ENCODE results near the gene MAP3K12. TPM values are rescaled to one million over a fixed set of nuclear protein-coding genes. Genes with fewer than 3 reads are reported as not detected.

The MAP3K12 gene
- total and polyA plus RNA-seq, 2 experiments from 2014 or later: 6.6 to 17.9 TPM

- Mint-ChIP-seq H3K36me3 (ENCODE audit: low read depth) (no peaks in the 10 kb centered on the region; the same call in 2 of the 3 replicates), H3K9me3 (no peaks in the 10 kb centered on the region), H3K27ac (no peak overlapping the region), H3K4me1 (peaks cover 12% of the 10 kb centered on the region), H3K4me3 (no peak overlapping the region), H3K27me3 (ENCODE audit: insufficient read depth, low read depth, poor library complexity) (peaks cover 1% of the 10 kb centered on the region)
- H3K4me2 ChIP-seq: no peak overlapping the region
- ATAC-seq (no peak), DNase-seq (ENCODE audit: low spot score) (no peak)
- 0 out of 2 replicates have a peak, but pooled peaks cover 3% of the 10 kb centered on the region for H4K20me1 ChIP-seq (replicated peaks; ENCODE audit: insufficient read depth)
- no peaks in the 10 kb centered on the region for H3K4me1 ChIP-seq (ENCODE audit: insufficient read depth)
- H3K27ac ChIP-seq (ENCODE audit: low read depth): no peak overlapping the region
- H3K79me2 ChIP-seq (replicated peaks; ENCODE audit: insufficient read depth): no peaks in the 10 kb centered on the region
- H3K36me3 ChIP-seq (ENCODE audit: insufficient read depth): no peaks in the 10 kb centered on the region
- H3K9me2 ChIP-seq (ENCODE audit: insufficient read depth): no peaks in the 10 kb centered on the region
- no peak overlapping the region for H2AFZ ChIP-seq
- H3F3A ChIP-seq (replicated peaks; ENCODE audit: low read depth): peaks cover 4% of the 10 kb centered on the region; the same call in 1 of the 2 replicates
- H3K4me3 ChIP-seq: no peak overlapping the region
- H3K27me3 ChIP-seq (ENCODE audit: insufficient read depth): no peaks in the 10 kb centered on the region
- TF ChIP-seq REST (IDR thresholded peaks at IDR 0.05; ENCODE audit: unreplicated experiment) (no peak), ZNF331 (CRISPR knock-in tag; IDR thresholded peaks at IDR 0.05; ENCODE audit: low read depth) (no peak), ZNF462 (CRISPR knock-in tag; IDR thresholded peaks at IDR 0.05) (no peak), POLR2AphosphoS5 (IDR thresholded peaks at IDR 0.05; ENCODE audit: low read depth) (no peak), JUNB (IDR thresholded peaks at IDR 0.05; ENCODE audit: unreplicated experiment) (no peak), STAT1 (IDR thresholded peaks at IDR 0.05; ENCODE audit: unreplicated experiment) (no peak), EZH2 (IDR thresholded peaks at IDR 0.05; ENCODE audit: low read depth, unreplicated experiment) (no peak)
- TF ChIP-seq, protein P1, sequence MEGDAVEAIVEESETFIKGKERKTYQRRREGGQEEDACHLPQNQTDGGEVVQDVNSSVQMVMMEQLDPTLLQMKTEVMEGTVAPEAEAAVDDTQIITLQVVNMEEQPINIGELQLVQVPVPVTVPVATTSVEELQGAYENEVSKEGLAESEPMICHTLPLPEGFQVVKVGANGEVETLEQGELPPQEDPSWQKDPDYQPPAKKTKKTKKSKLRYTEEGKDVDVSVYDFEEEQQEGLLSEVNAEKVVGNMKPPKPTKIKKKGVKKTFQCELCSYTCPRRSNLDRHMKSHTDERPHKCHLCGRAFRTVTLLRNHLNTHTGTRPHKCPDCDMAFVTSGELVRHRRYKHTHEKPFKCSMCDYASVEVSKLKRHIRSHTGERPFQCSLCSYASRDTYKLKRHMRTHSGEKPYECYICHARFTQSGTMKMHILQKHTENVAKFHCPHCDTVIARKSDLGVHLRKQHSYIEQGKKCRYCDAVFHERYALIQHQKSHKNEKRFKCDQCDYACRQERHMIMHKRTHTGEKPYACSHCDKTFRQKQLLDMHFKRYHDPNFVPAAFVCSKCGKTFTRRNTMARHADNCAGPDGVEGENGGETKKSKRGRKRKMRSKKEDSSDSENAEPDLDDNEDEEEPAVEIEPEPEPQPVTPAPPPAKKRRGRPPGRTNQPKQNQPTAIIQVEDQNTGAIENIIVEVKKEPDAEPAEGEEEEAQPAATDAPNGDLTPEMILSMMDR (conservative IDR thresholded peaks at IDR 0.05; ENCODE audit: low read depth in 2 of 2): no peak
Measured at GRCh38 chr12:53513712-53514410, 14.6 kb upstream of the MAP3K12 start.

Measured in GM23338 (cell line).